K562 (cell line): ENCODE measurements around the gene CCDC183. TPM values are rescaled to one million over a fixed set of nuclear protein-coding genes. Genes with fewer than 3 reads are reported as not detected.

Experiments
- CBX2 ChIP-seq: fragments of 200-600 bp; sonication (generic); IDR thresholded peaks from one replicate; pipeline ENCODE4 v1.6.1; 2012; ENCODE audit warnings: mild to moderate bottlenecking, low read length, inconsistent platforms; ENCODE audit not compliant: insufficient read depth, poor library complexity, severe bottlenecking
- CC2D1A ChIP-seq: fragments of 450-650 bp; IDR thresholded peaks from 2 replicates; pipeline ENCODE4 v1.6.1; 2017; ENCODE audit warnings: mild to moderate bottlenecking
- E2F3 ChIP-seq: fragments of 250-450 bp; sonication (Bioruptor Pico); IDR thresholded peaks from 2 replicates; pipeline ENCODE4 v1.4.0; 2020; ENCODE audit warnings: mild to moderate bottlenecking
- EGR1 ChIP-seq: fragments of 450-650 bp; conservative IDR thresholded peaks from 2 replicates; pipeline ENCODE4 v1.6.1; 2017; ENCODE audit warnings: mild to moderate bottlenecking
- FOSL1 ChIP-seq: fragments of 200-800 bp; sonication (Bioruptor generic); conservative IDR thresholded peaks from 2 replicates; pipeline ENCODE4 v1.6.1; 2016; ENCODE audit warnings: missing genetic modification characterization, missing compliant biosample characterization
- GABPB1 ChIP-seq: sonication (generic); formaldehyde crosslinking; IDR thresholded peaks from 2 replicates; pipeline ENCODE4 v1.8.0; 2022; ENCODE audit warnings: mild to moderate bottlenecking, missing genetic modification reagents
- HDAC6 ChIP-seq: IDR thresholded peaks from 2 replicates; pipeline ENCODE4 v1.6.1; 2012; ENCODE audit warnings: low read depth, mild to moderate bottlenecking, control low read depth, inconsistent platforms, low read length, moderate library complexity
- HIVEP1 ChIP-seq: fragments of 250-450 bp; sonication (Bioruptor Pico); IDR thresholded peaks from 2 replicates; pipeline ENCODE4 v1.4.0; 2020; ENCODE audit warnings: mild to moderate bottlenecking
- JUND ChIP-seq, 2 experiments: IDR thresholded peaks; 2 replicates in 1 of 2; 3 replicates in 1 of 2; pipeline ENCODE4 v1.6.1; 2011; ENCODE audit warnings: borderline replicate concordance in 2 of 2, low read depth in 2 of 2, low read length in 2 of 2, improper control_type of control experiment in 1 of 2, missing biosample characterization in 1 of 2, missing genetic modification characterization in 1 of 2, missing genetic modification reagents in 1 of 2
- KDM1A ChIP-seq, 2 experiments: fragments of 450-650 bp; IDR thresholded peaks; 2 replicates each; pipeline ENCODE4 v1.6.1; 2016; ENCODE audit warnings: mild to moderate bottlenecking in 2 of 2
- NFATC3 ChIP-seq: fragments of 450-650 bp; IDR thresholded peaks from 2 replicates; pipeline ENCODE4 v1.6.1; 2017; ENCODE audit warnings: mild to moderate bottlenecking
- NONO ChIP-seq, 2 experiments: fragments of 200-400 bp in 1 of 2; fragments of 450-650 bp in 1 of 2; formaldehyde crosslinking in 1 of 2; IDR thresholded peaks; 2 replicates each; pipeline ENCODE4 v1.6.1; 2017; ENCODE audit warnings: low read depth in 2 of 2, mild to moderate bottlenecking in 2 of 2, moderate library complexity in 2 of 2, low read length in 1 of 2
- NR3C1 ChIP-seq: sonication (generic); formaldehyde crosslinking; IDR thresholded peaks from 2 replicates; pipeline ENCODE4 v1.8.1; 2022; ENCODE audit warnings: missing genetic modification reagents
- NR4A1 ChIP-seq, 2 experiments: fragments of 250-450 bp in 1 of 2; fragments of 450-650 bp in 1 of 2; sonication (Bioruptor Pico) in 1 of 2; IDR thresholded peaks; 2 replicates each; pipeline versions ENCODE4 v1.4.0 to v1.6.1; 2016 to 2020; ENCODE audit warnings: mild to moderate bottlenecking in 2 of 2, missing compliant biosample characterization in 1 of 2, missing genetic modification characterization in 1 of 2, moderate library complexity in 1 of 2
- PRMT5 ChIP-seq: sonication (generic); formaldehyde crosslinking; IDR thresholded peaks from 2 replicates; pipeline ENCODE4 v1.5.0; 2020; ENCODE audit warnings: missing genetic modification reagents
- RBM34 ChIP-seq: fragments of 200-400 bp; formaldehyde crosslinking; IDR thresholded peaks from 2 replicates; pipeline ENCODE4 v1.6.1; 2018; ENCODE audit warnings: low read length, borderline replicate concordance; ENCODE audit not compliant: insufficient read depth
- TEAD2 ChIP-seq: fragments of 450-650 bp; IDR thresholded peaks from 2 replicates; pipeline ENCODE4 v1.6.1; 2016; ENCODE audit warnings: missing genetic modification characterization, control low read depth, missing compliant biosample characterization
- XRCC4 ChIP-seq: IDR thresholded peaks from one replicate; pipeline ENCODE4 v1.6.1; 2011; ENCODE audit not compliant: insufficient read depth, insufficient read length; ENCODE audit errors: extremely low read depth
- ZHX1 ChIP-seq: fragments of 150-350 bp; conservative IDR thresholded peaks from 2 replicates; pipeline ENCODE4 v1.6.1; 2014; ENCODE audit warnings: low read length
- ZNF444 ChIP-seq: fragments of 250-450 bp; sonication (Bioruptor Pico); IDR thresholded peaks from 2 replicates; pipeline ENCODE4 v1.4.0; 2020; ENCODE audit warnings: mild to moderate bottlenecking, moderate library complexity
- ZNF695 ChIP-seq: fragments of 450-650 bp; formaldehyde crosslinking; IDR thresholded peaks from 2 replicates; pipeline ENCODE4 v1.4.0; 2020; ENCODE audit warnings: mild to moderate bottlenecking, moderate library complexity
- polyA plus RNA-seq, 8 experiments: library from polyadenylated mRNA; depleted of rRNA in 4 of 8; stranded (reverse) in 5 of 8; unstranded in 3 of 8; fragments of >200 nt; fragmentation: Nextera tagmentation in 2 of 8; fragmentation: Illumina TruSeq in 1 of 8; extraction: Ambion mirVana in 2 of 8; extraction: Trizol in 1 of 8; gene quantifications; 2 replicates each; pipeline versions ENCODE4 v1.2.1 to v1.2.3, GENCODE V29; 2011 to 2014; ENCODE audit warnings: inconsistent platforms in 1 of 8, missing spikeins in 1 of 8
- total RNA-seq, 7 experiments: library from RNA; depleted of rRNA in 6 of 7; stranded (reverse); fragments of >200 nt in 6 of 7; fragmentation: Illumina TruSeq in 2 of 7; extraction: Trizol in 2 of 7; gene quantifications; 2 replicates each; pipeline versions ENCODE4 v1.2.1 to v1.2.3, GENCODE V29; 2011 to 2021; ENCODE audit warnings: low replicate concordance in 1 of 7
- TF ChIP-seq, protein P1 (sequence below): sonication (generic); formaldehyde crosslinking; IDR thresholded peaks from 2 replicates; pipeline ENCODE4 v1.8.0; 2023; ENCODE audit warnings: mild to moderate bottlenecking, missing genetic modification reagents
- TF ChIP-seq, protein P2 (sequence below): sonication (generic); formaldehyde crosslinking; IDR thresholded peaks from 2 replicates; pipeline ENCODE4 v1.4.0; 2020; ENCODE audit warnings: mild to moderate bottlenecking, missing genetic modification reagents

CCDC183 gene
- total and polyA plus RNA-seq, 9 of the 15 experiments (the other 6 are each of a cell fraction or from before 2014, with no cell fraction given): 0.21 to 0.60 (median 0.29) TPM; not detected in 4

GRCh38 chr9:136848393-136849037 lies 52.4 kb downstream of the CCDC183 start (continued):
- TF ChIP-seq ZNF444 (CRISPR knock-in tag): no peak
- no peak for TF ChIP-seq FOSL1
- TF ChIP-seq HIVEP1 (CRISPR knock-in tag): no peak
- peak; percentile 5; the same call in 1 of the 2 replicates for TF ChIP-seq GABPB1 (CRISPR knock-in tag)
- no peak for TF ChIP-seq HDAC6
- peak; percentile 28; the same call in 1 of the 2 replicates for TF ChIP-seq EGR1
- no peak for TF ChIP-seq KDM1A (IDR thresholded peaks at IDR 0.05)
- TF ChIP-seq E2F3: no peak
- no peak for TF ChIP-seq TEAD2 (tag)
- no peak for TF ChIP-seq NR4A1 (CRISPR knock-in tag; IDR thresholded peaks at IDR 0.05)
- TF ChIP-seq NR4A1 (tag; IDR thresholded peaks at IDR 0.05): no peak
- no peak for TF ChIP-seq NFATC3
- TF ChIP-seq, protein P1, sequence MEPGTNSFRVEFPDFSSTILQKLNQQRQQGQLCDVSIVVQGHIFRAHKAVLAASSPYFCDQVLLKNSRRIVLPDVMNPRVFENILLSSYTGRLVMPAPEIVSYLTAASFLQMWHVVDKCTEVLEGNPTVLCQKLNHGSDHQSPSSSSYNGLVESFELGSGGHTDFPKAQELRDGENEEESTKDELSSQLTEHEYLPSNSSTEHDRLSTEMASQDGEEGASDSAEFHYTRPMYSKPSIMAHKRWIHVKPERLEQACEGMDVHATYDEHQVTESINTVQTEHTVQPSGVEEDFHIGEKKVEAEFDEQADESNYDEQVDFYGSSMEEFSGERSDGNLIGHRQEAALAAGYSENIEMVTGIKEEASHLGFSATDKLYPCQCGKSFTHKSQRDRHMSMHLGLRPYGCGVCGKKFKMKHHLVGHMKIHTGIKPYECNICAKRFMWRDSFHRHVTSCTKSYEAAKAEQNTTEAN: no peak
- no peak for TF ChIP-seq JUND (IDR thresholded peaks at IDR 0.05; ENCODE audit: borderline replicate concordance, low read depth, low read length)
- TF ChIP-seq JUND (tag; IDR thresholded peaks at IDR 0.05; ENCODE audit: borderline replicate concordance, low read depth, low read length): no peak
- TF ChIP-seq ZNF695 (CRISPR knock-in tag): no peak
- 0 out of 2 replicates have a peak, but pooled peaks have one; percentile 23 for TF ChIP-seq NR3C1 (CRISPR knock-in tag)
- no peak for TF ChIP-seq XRCC4
- TF ChIP-seq CC2D1A: no peak
- no peak for TF ChIP-seq RBM34
- no peak for TF ChIP-seq NONO (IDR thresholded peaks at IDR 0.05; ENCODE audit: low read depth in 2 of 2, low read length in 1 of 2)
- no peak for TF ChIP-seq ZHX1
- no peak for TF ChIP-seq CBX2
- TF ChIP-seq, protein P2, sequence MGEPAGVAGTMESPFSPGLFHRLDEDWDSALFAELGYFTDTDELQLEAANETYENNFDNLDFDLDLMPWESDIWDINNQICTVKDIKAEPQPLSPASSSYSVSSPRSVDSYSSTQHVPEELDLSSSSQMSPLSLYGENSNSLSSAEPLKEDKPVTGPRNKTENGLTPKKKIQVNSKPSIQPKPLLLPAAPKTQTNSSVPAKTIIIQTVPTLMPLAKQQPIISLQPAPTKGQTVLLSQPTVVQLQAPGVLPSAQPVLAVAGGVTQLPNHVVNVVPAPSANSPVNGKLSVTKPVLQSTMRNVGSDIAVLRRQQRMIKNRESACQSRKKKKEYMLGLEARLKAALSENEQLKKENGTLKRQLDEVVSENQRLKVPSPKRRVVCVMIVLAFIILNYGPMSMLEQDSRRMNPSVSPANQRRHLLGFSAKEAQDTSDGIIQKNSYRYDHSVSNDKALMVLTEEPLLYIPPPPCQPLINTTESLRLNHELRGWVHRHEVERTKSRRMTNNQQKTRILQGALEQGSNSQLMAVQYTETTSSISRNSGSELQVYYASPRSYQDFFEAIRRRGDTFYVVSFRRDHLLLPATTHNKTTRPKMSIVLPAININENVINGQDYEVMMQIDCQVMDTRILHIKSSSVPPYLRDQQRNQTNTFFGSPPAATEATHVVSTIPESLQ (CRISPR knock-in tag): no peak
- no peak for TF ChIP-seq PRMT5 (CRISPR knock-in tag)
